NCI-H2196 treated with DMSO at 0.1 percent for 48 hours (cell line): Measurements from ENCODE around the gene DENND1A.

Experiments used
- DNase-seq: peaks from one replicate; lab custom pipeline; 2025; ENCODE audit not compliant: unreplicated experiment; lab: John Stamatoyannopoulos, UW

Gene DENND1A

GRCh38 chr9:123550797-123551196 lies 379.1 kb downstream of the DENND1A start:
- no peak for DNase-seq

GRCh38 chr9:123550012-123550411 lies 379.9 kb downstream of the DENND1A start:
- DNase-seq: no peak

- no peak for DNase-seq
Observed at GRCh38 chr9:123548741-123549545, 381.0 kb downstream of the DENND1A start.

GRCh38 chr9:123544007-123544827 lies 385.7 kb downstream of the DENND1A start:
- peak; percentile 10 for DNase-seq

GRCh38 chr9:123543492-123543891 lies 386.4 kb downstream of the DENND1A start:
- no peak for DNase-seq

- DNase-seq: no peak
Observed at GRCh38 chr9:123542435-123543225, 387.3 kb downstream of the DENND1A start.

GRCh38 chr9:123541411-123541810 lies 388.5 kb downstream of the DENND1A start:
- DNase-seq: no peak

DNA sequence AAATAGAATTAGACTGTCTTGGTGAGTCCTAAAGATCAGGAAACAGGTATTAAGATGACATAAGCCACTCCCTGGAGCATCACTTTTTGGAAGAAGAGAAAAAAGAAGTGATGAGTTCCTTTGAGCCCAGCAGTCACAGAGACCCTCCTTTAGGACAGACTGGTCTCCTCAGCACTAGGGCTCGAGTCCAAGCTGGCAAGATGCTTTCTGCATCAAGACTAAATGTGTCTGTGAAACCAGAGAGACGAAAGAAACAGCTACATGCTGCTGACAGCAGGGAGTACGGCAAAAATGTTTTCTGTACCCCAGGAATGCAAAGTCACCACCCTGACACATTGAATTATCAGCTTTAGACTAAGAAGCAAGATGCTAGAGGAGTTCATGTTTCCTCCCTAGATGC lies 389.5 kb downstream of the DENND1A start:
- DNase-seq: no peak

- DNase-seq: no peak
Observed at GRCh38 chr9:123537809-123538208, 392.1 kb downstream of the DENND1A start.

GRCh38 chr9:123536455-123536868 lies 393.5 kb downstream of the DENND1A start:
- no peak for DNase-seq

GRCh38 chr9:123534336-123534735 lies 395.6 kb downstream of the DENND1A start:
- no peak for DNase-seq

GRCh38 chr9:123530244-123530643 lies 399.7 kb downstream of the DENND1A start:
- no peak for DNase-seq

DNA sequence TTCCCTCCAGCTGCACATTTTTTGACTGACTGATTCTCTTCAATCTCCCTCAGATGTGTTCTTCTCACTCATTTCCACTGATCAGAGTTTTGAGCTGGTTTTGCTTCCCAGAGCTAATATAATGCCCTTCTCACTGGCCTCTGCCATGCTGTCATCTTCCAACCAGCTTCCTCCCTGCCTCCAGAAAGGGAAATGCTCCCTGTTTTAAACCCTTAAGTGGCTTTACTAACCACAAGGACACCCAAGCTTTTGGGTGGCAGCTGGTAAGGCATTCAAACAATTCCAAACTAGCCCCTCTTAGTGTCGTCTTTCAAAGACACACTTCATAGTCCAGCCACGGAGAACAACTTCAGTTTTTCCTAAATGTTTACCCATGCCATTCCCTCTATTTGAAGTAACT lies 401.4 kb downstream of the DENND1A start:
- DNase-seq: no peak

GRCh38 chr9:123527981-123528380 lies 401.9 kb downstream of the DENND1A start:
- DNase-seq: no peak

DNA sequence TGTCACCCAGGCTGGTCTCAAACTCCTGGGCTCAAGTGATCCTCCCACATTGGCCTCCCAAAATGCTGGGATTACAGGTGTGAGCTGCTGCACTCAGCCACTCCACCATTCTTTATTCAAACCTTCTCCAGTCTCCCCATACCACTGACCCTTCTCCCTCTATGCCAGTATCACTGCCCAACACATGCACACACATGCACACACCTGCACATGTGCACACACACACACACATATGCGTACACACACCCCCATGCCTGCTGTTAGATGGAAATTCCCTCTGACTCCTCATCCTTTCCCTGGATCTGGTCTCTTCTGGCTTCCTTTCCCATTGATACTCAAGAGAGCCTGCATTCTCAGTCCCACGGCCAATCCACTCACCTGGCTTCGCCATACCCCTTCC lies 404.0 kb downstream of the DENND1A start:
- no peak for DNase-seq

DNA sequence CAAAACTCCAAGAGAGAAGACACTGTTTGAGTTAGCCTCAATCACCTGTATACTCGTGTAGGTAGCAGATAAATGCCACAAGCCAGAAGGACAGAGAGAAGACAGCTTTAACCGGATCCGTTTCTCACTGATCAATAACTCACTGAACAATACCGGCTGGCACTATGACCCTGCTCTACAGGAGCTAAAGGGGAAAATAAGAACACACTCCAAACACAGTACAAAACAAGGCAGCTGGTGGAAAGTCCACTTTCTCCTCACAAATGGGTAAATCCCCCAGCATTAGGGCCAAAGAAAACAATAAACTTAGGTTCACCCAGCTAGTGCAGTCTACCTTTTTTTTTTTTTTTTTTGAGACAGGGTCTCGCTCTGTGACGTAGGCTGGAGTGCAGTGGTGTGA lies 404.5 kb downstream of the DENND1A start:
- DNase-seq: no peak

DNA sequence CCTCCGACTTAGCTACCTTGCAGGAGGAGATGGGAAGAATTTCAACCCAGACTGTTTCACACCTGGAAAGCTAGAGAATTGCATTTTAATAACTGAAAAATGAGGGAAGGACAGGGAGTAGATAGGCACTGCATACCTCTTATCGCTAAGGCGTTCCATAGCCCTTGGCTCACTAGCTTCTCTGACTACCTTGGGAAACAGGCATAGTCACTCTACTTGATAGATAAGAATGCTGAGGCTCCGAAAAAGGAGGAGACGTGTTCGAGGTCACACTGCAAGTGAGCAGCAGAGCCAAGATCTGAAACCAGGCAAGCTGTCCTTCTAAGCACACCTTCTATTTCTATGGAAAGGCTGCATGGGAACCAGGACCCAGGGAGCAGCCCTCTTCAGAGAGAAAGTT lies 405.1 kb downstream of the DENND1A start:
- no peak for DNase-seq

DNA sequence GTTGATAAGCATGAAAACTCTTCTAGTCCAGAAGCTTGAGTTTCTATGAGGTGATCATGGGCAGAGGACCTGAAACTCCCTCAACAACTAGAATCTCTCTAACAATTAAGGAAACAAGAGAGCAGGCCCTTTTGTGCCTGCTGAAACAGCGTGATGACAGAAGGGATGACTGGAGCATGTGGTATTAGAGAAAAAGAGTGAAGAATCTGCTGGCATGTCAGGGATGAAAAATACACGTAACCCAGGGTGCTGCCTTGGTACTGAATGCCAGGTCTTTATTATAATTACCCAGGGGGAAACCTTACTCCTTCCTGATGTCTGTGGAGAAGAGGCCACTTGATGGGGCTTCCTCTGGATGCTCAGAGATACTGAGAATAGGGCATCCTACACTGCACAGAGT lies 406.1 kb downstream of the DENND1A start:
- no peak for DNase-seq

DNA sequence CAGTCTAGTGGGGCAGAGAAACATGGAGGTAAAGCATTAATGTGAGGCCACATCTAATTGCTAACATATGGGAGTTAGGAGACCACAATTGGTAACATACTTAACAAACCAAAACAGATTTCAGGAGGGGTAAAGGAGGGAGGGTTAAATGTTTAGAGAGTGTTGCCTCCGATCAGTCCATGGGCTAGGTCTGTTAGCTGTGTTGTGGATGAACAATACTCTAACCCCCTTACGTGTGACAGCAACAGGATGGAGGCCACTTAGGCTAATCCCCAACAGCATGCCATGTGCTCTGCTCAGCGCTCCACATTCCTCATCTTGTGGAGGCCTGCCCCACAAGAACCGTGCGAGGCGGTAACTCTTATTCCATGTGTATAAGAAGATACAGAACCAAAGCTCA lies 406.9 kb downstream of the DENND1A start:
- no peak for DNase-seq

DNA sequence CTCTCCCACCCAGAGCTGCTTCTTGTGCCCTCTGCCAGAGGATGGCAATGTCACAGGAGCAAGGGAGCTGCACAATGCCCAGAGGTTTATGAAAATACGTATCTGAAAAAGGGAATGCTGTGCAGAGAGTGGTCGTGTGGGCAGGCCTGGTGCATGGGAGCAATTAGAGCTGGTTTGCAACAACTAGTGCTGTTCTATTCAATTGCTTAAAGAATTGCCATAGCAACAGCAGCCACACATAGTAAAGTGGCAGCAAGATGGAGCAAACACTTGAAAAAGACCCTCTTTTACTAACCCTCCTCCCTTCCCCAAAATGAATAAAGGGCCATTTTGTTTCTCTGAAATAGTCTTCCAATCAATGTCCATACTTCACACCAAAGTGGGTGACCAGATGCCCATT lies 407.7 kb downstream of the DENND1A start:
- DNase-seq: no peak

DNA sequence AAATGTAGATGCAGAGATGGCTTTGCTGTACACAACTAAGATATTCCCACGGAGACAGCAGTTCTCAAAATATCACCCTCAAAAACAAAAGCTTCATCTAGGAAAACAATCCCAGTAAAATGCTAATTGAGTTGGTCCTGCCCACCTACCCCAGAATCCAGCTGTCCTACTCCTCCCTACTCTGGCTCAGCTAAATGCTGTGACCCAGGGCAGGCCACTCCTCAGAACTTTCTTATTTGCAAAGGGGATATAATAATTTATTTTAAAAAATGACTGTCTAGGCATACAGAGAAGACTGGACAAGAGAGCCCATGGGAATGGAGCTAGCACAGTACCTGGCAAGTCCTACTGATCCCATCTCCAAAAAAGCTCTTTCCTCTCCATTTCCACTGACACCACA lies 411.6 kb downstream of the DENND1A start:
- no peak for DNase-seq
